Epidermal melanocyte (primary cell): Measurements from ENCODE around the gene CORO2A.

Experiments
- DNase-seq: peaks from one replicate; pipeline ENCODE4 v3.0.0; 2011; ENCODE audit warnings: low spot score; ENCODE audit not compliant: insufficient read length

Gene CORO2A

GRCh38 chr9:98192503-98193335 is at the start of gene CORO2A:
Gene CORO2A (minus strand): TSS chr9:98192637. CDS start chr9:98157660, 34,977 bp downstream.
- DNase-seq: peak; percentile 63

GRCh38 chr9:98241357-98242300 is 49.2 kb upstream of the CORO2A start:
- DNase-seq: no peak

- DNase-seq: no peak
Measured at GRCh38 chr9:98240475-98240874, 48.0 kb upstream of the CORO2A start.

GRCh38 chr9:98236901-98237487 is 44.6 kb upstream of the CORO2A start:
- DNase-seq: no peak

- no peak for DNase-seq
Measured at GRCh38 chr9:98235126-98235525, 42.7 kb upstream of the CORO2A start.

GRCh38 chr9:98234245-98234825 is 41.9 kb upstream of the CORO2A start:
- no peak for DNase-seq

- DNase-seq: no peak
Measured at GRCh38 chr9:98232926-98233325, 40.5 kb upstream of the CORO2A start.

GRCh38 chr9:98231770-98232478 is 39.5 kb upstream of the CORO2A start:
- no peak for DNase-seq

- no peak for DNase-seq
Measured at GRCh38 chr9:98230789-98231188, 38.4 kb upstream of the CORO2A start.

GRCh38 chr9:98230304-98230703 is 37.9 kb upstream of the CORO2A start:
- DNase-seq: no peak

GRCh38 chr9:98229620-98230019 is 37.2 kb upstream of the CORO2A start:
- no peak for DNase-seq

- no peak for DNase-seq
Measured at GRCh38 chr9:98229090-98229395, 36.6 kb upstream of the CORO2A start.

GRCh38 chr9:98228392-98229089 is 36.1 kb upstream of the CORO2A start:
- DNase-seq: no peak

GRCh38 chr9:98227883-98228282 is 35.4 kb upstream of the CORO2A start:
- DNase-seq: no peak

GRCh38 chr9:98226957-98227356 is 34.5 kb upstream of the CORO2A start:
- DNase-seq: no peak

GRCh38 chr9:98226516-98226915 is 34.1 kb upstream of the CORO2A start:
- DNase-seq: no peak

GRCh38 chr9:98225015-98225442 is 32.6 kb upstream of the CORO2A start:
- DNase-seq: no peak

GRCh38 chr9:98222885-98223691 is 30.7 kb upstream of the CORO2A start:
- DNase-seq: peak; percentile 79

GRCh38 chr9:98220911-98221310 is 28.5 kb upstream of the CORO2A start:
- no peak for DNase-seq
